NCI-H128 (cell line): ENCODE results near the gene SLC22A23.
"Not testable (repeated sequence)": the region's sequence is repeated elsewhere in the genome, so short reads cannot be mapped to it uniquely, and the experiment has no call there.

Experiments used
- DNase-seq: peaks from one replicate; lab custom pipeline; 2025; ENCODE audit not compliant: unreplicated experiment; lab: John Stamatoyannopoulos, UW

The SLC22A23 gene

GRCh38 chr6:3389390-3390167 is 67.3 kb downstream of the SLC22A23 start:
- no peak for DNase-seq

DNA sequence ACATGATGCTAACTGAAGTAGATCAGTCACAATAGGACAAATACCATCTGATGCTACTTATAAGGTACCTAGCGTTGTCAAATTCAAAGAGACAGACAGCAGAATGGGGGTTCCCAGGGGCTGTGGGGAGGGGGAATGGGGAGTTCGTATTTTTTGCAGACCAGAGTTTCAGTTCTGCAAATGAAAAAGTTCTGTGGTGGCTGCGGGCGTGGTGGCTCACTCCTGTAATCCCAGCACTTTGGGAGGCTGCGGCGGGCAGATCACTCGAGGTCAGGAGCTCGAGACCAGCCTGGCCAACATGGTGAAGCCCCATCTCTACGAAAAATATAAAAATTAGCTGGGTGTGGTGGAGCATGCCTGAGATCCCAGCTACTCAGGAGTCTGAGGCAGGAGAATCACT is 68.1 kb downstream of the SLC22A23 start:
- DNase-seq: no peak

DNA sequence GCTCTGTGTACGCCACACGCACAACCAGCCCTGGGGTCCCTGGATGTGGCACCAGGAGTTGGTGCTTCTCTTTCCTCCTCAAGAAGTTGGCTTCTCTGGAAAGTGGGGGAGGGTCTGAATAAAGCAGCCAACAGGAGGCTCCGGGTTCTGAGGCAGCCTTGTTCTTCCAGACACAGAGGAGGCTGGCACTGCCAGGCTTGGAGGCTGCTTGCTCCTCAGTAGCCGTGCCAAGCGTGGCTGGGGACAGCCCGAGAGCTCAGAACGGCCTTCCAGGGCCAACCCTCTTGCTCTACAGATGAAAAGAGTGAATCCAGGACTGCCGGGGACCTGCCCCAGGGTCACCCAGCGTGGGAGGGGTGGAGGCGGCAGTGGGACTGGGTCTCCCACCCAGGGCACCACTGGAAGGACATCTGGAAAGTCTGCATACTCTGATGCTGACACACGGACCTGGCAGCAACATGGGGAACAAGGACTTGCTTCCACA is 70.4 kb downstream of the SLC22A23 start:
- DNase-seq: no peak

DNA sequence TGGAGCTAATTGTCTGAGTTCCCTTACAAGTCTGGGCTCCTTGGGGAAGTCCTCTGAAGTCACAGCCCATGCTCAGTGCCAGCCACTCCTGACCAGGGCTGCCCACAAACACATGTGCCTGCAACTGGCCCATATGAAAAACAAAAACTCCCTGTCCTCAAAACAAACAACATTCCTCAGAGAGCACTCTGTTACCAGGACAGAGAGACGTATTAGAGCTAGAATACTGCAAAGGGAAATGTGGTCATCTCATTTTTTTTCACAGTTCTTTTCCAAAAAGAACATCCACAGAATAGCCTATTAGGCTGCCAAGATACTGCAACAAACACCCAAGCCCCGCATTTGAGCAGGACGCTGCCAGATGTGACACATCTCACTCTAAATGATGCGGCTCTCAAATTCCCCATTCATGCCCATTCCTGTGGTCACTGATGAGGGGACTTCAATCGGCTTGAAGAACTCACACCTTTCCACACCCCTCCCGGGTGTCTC is 71.1 kb downstream of the SLC22A23 start:
- no peak for DNase-seq

- not testable (repeated sequence) for DNase-seq
Measured at GRCh38 chr6:3385181-3385580, 71.7 kb downstream of the SLC22A23 start.

GRCh38 chr6:3384241-3385143 is 72.4 kb downstream of the SLC22A23 start:
- DNase-seq: no peak

DNA sequence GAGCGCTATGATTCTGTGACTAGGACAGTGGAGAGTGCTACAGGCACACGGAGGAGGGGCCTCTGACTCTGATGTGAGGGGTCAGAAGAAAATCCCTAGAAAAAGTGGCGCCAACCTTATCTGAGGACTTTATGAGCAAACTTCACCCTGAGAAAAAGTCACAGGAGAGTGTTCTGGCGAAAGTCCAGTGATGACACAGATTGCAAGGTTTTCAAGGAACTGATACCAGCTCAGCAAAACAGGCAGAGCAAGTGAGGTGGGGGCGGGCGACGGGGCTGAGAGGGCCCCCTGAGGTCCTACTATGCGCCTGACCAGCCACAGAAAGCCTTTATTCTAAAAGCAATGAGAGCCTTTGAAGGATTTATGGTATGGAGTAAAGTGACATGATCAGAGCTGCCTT is 73.3 kb downstream of the SLC22A23 start:
- DNase-seq: no peak

DNA sequence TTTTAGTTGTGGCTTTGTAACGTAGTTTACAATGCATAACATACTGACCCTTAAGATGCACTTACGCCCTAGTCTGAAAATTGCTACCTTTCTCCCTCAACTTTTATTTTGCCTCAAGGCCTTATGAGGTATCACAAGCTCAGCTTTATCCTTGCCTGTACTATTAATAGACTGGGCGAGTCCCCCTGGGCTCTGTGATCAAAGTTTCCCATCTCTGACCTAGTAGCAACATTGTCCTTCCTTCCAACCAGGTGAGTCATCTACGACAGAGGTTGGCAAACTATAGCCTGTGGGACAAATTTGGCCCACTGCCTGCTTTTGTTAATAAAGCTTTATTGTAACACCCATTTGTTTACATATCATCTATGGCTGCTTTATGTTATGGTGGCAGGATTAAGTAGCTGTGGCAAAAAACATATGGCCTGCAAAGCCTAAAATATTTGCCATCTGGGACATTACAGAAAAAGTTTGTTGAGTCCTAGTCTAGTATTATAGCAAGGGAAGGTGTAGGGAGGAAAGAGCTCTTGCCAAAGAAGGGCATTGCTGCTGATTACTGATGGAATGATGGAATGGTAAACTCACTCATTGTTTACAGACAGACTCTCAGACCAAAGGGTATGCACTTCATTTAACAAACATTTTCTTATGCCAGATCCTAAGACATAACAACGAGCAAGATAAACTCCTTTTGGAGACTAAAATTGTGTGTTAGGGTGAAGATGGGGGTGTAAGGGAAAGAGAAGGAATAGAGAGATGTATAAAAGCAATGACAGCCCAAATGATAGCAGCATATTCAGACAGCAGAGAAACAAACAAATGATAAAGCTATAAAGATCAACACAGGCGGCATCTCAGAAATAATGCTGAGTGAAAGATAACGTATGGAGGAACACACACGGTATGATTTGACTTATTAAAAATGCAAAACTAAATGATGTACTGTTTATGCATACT is 74.2 kb downstream of the SLC22A23 start:
- no peak for DNase-seq

DNA sequence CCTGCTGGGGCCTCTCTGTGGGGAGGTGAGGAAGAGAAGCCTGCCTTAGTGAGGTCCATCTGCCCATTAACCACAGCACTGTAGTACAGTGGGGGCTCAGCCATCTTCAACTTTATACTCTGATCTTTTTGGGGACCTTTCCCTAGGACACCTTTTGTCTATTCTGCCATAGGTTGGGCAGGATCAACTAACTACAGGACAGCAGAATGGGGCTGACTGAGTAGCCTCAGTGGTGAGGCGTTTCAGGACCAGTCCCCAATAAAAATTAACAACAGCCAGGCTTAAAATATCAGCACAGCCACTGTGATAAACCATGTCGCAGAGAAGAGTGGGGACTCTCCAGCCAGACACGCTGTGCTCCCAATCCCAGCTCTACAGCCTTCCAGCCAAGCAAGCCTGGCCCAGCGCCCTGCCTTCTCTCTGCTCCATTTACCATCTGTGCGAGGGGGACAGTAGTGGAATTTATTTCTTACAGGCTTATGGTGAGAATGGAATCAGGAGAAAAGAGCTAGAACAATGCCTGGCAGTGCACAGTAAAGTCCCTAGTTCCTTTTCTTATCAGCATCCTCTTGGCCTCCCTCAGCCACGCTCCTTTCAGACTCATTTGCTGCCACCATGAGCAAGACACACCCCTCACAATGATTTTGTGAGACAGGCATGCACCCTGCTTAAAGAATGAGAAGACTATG is 75.5 kb downstream of the SLC22A23 start:
- no peak for DNase-seq

GRCh38 chr6:3380344-3381232 is 76.3 kb downstream of the SLC22A23 start:
- DNase-seq: no peak

DNA sequence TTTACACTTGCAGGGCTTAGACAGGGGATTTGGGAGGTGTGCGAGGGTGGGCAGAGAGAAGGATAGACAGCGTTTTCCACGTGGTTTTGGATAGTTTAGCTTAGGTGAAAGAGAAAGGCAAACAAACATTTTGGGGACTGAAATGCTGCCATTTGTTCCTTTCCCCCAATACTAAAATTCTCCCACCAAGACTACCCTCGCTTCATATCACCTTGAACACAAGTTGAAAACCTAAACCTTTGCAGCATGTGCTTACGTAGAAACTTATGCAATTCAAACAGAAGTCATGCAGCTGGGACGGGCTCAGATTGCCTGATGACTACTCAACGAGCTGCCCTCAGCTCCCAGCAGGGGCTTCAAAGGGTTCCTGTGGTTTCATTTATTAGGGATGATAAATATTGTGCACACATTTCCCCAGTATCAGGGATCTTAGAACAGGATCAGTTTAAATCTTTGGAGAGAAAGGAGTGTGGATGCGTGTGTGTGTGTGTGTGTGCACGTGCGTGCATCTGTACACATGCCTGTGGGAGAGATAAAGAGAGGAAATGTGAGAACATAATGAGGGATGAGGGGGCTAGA is 77.3 kb downstream of the SLC22A23 start:
- DNase-seq: no peak

GRCh38 chr6:3378808-3379207 is 78.0 kb downstream of the SLC22A23 start:
- not testable (repeated sequence) for DNase-seq

DNA sequence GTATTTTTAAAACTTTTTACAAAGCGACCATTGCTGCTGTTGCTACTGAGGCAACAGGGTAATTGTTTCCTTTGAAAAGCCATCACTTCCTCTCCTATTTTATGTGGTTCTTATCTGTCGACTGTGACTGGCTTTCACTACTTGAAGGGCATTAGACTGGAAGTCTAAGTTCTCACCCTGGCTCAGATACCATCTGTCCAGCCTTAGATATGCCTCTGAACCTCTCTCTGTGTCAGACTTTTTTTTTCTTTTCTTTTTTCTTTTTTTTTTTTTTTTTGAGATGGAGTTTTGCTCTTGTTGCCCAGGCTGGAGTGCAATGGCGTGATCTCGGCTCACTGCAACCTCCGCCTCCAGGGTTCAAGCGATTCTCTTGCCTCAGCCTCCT is 78.5 kb downstream of the SLC22A23 start:
- DNase-seq: not testable (repeated sequence)

- DNase-seq: no peak
Measured at GRCh38 chr6:3377536-3378397, 79.1 kb downstream of the SLC22A23 start.

DNA sequence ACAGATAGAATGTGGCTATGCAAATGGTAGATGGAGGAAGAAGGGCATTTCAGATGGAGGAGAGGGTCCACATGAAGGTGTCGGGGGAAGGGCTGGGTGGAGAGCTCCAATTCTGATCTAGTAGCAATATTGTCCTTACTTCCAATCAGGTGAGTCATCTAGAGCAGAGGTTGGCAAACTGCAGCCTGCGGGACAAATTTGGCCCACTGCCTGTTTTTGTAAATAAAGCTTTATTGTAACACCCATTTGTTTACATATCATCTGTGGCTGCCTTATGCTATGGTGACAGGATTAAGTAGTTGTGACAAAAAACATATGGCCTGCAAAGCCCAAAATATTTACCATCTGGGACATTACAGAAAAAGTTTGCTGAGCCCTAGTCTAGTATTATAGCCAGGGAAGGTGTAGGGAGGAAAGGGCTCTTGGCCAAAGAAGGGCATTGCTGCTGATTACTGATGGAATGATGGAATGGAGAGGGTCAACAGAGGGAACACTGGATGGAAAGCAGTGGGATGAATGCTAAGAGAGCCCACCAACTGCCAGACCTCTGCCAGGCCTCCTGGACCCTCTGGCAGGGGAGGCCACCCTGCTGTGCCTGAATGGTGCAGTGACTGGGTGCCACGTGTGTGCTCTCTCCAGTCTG is 79.8 kb downstream of the SLC22A23 start:
- DNase-seq: no peak

DNA sequence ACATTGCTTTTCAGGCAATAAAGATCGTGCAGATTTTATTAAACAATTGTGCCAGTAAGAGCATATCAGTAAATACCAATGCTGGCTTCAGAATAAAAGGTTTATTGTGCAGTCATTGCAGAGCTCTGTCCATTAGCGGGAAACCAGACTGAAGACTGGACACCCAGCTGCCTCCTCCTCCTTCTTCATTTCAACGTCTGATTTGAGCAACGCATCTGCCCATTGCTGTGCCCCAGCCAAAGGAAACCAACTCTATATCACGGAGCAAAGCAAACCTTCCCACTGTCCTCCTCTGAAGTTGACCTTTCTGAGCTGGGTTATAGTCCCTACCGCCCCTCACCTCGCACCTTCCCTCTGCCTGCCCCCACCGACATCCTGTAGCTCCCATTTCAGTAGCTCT is 80.8 kb downstream of the SLC22A23 start:
- DNase-seq: no peak

- DNase-seq: no peak
Measured at GRCh38 chr6:3373597-3374203, 83.2 kb downstream of the SLC22A23 start.
